Measurements from ENCODE around the gene OSTM1. TPM values are rescaled to one million over a fixed set of nuclear protein-coding genes. Genes with fewer than 3 reads are reported as not detected.

Gene OSTM1
- polyA plus RNA-seq (2012; ENCODE audit: missing spikeins) = 10.3 TPM

- TF ChIP-seq POLR2AphosphoS5 (IDR thresholded peaks at IDR 0.05; ENCODE audit: low read depth, low read length) = peak; percentile 50; the same call in 1 of the 2 replicates
- TF ChIP-seq POLR2A (IDR thresholded peaks at IDR 0.05; ENCODE audit: low read depth, low read length) = peak; percentile 75; the same call in 1 of the 2 replicates
- peak; percentile 44; the same call in 1 of the 2 replicates for TF ChIP-seq TAF1 (IDR thresholded peaks at IDR 0.05; ENCODE audit: borderline replicate concordance, low read depth, low read length)
- FAIRE-seq (peak; percentile 98), DNase-seq (ENCODE audit: insufficient read length) (peak; percentile 97)
These were observed at the start of gene OSTM1 for GRCh38 chr6:108074359-108075144. Gene OSTM1, minus strand, starts transcription at chr6:108074741. Its CDS starts 90 bp downstream, at chr6:108074651.

- no peak for DNase-seq (ENCODE audit: insufficient read length)
- FAIRE-seq = no peak
- TF ChIP-seq POLR2AphosphoS5 (IDR thresholded peaks at IDR 0.05; ENCODE audit: low read depth, low read length) (no peak), TAF1 (IDR thresholded peaks at IDR 0.05; ENCODE audit: borderline replicate concordance, low read depth, low read length) (no peak), POLR2A (IDR thresholded peaks at IDR 0.05; ENCODE audit: low read depth, low read length) (no peak)
These were observed 49.4 kb upstream of the OSTM1 start for GRCh38 chr6:108123946-108124345.

DNA sequence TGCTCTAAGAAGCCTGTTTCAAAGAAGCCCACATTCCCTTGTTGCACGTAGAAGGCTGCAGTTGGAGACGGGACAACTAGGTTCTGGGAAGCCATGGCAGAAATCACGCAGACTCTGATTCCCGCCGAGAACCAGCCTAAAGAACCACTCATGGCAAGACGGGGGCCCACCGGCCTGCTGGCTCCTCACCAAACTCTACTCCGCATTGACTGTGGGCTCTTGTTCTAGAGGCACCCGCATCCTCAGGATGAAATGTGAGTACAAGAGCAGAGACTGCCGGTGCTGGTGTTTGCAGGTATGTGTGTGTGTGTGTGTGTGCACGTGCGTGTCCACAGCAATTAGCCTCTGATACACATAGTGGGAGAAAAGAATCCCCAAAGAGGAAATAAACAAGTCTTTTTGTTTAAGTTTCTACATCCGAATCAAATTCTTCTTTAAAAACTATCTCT, 49.0 kb upstream of the OSTM1 start:
- DNase-seq (ENCODE audit: insufficient read length) = no peak
- TF ChIP-seq POLR2AphosphoS5 (IDR thresholded peaks at IDR 0.05; ENCODE audit: low read depth, low read length) = no peak
- no peak for TF ChIP-seq POLR2A (IDR thresholded peaks at IDR 0.05; ENCODE audit: low read depth, low read length)
- no peak for TF ChIP-seq TAF1 (IDR thresholded peaks at IDR 0.05; ENCODE audit: borderline replicate concordance, low read depth, low read length)
- no peak for FAIRE-seq

- FAIRE-seq = no peak
- TF ChIP-seq POLR2A (IDR thresholded peaks at IDR 0.05; ENCODE audit: low read depth, low read length) (no peak), POLR2AphosphoS5 (IDR thresholded peaks at IDR 0.05; ENCODE audit: low read depth, low read length) (no peak), TAF1 (IDR thresholded peaks at IDR 0.05; ENCODE audit: borderline replicate concordance, low read depth, low read length) (no peak)
- DNase-seq (ENCODE audit: insufficient read length) = no peak
These were observed 47.1 kb upstream of the OSTM1 start for GRCh38 chr6:108121612-108122011.

GRCh38 chr6:108120311-108120710, 45.8 kb upstream of the OSTM1 start:
- FAIRE-seq (no peak), DNase-seq (ENCODE audit: insufficient read length) (no peak)
- TF ChIP-seq POLR2A (IDR thresholded peaks at IDR 0.05; ENCODE audit: low read depth, low read length) = no peak

DNA sequence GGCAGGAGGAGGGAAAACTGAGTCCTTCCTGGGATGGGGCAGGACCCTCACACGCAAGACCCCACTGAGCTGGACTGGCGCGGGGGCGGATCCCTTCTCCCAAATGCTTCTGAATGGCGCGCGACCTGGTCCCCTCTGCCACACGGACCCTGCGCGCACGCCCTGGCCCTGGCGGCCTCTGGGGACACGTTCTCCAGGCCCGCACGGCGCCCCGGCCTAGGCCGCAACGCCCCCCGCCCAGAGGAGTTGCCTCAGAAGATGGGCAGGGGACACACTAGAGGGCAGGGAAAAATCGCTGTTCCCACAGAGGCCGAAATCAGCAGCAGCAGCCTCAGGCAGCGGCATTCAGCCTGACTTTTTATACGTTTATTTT, 45.2 kb upstream of the OSTM1 start:
- no peak for DNase-seq (ENCODE audit: insufficient read length)
- no peak for TF ChIP-seq TAF1 (IDR thresholded peaks at IDR 0.05; ENCODE audit: borderline replicate concordance, low read depth, low read length)
- no peak for TF ChIP-seq POLR2AphosphoS5 (IDR thresholded peaks at IDR 0.05; ENCODE audit: low read depth, low read length)
- TF ChIP-seq POLR2A (IDR thresholded peaks at IDR 0.05; ENCODE audit: low read depth, low read length) = no peak
- no peak for FAIRE-seq

DNA sequence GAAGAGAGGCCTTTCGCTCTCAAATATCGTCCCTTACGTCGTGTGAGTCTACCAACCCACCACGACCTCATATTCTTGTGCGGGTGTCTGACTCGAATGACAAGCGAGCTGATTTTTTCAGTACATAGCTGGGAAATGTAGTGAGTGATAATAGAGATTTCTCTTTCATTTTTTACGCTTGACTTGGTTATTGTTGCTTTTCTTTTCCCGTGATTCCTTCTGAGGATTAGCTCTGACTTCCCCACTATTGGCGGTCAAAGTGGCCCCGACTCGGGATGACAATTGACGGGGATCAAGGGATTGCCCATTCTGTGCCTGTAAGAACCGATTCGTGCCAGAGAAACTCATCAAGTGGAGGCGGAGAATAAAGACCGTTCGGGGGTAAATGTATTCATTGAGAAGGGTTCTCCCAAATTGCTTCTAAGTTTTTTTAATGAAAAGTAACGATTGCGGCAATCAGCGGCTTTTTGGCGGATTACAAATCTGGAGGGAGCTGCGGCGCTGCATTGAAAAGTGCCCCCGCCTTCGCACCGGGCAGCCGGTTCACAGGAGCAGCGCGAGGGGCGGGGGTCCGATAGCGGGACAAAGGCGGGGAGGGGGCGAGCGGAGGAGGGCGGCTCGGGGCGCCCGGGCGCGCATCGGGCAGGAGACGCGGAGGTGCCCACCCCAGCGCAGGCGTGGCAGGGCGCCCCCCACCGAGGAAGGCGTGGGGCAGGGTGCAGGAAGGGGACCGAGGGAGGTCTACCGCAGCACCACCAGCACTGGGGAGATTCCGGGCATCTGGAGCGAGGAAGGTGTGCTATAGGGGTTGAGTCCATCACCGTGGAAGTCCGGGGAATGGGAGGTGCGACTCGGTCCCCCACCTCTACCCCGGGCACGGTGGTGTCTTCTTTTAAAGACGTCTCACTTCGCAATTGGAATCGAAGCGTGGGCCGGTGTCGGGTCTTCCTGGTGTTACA, 44.5 kb upstream of the OSTM1 start:
- DNase-seq (ENCODE audit: insufficient read length) (no peak), FAIRE-seq (no peak)
- no peak for TF ChIP-seq POLR2AphosphoS5 (IDR thresholded peaks at IDR 0.05; ENCODE audit: low read depth, low read length)
- TF ChIP-seq TAF1 (IDR thresholded peaks at IDR 0.05; ENCODE audit: borderline replicate concordance, low read depth, low read length) = no peak
- TF ChIP-seq POLR2A (IDR thresholded peaks at IDR 0.05; ENCODE audit: low read depth, low read length) = no peak

DNA sequence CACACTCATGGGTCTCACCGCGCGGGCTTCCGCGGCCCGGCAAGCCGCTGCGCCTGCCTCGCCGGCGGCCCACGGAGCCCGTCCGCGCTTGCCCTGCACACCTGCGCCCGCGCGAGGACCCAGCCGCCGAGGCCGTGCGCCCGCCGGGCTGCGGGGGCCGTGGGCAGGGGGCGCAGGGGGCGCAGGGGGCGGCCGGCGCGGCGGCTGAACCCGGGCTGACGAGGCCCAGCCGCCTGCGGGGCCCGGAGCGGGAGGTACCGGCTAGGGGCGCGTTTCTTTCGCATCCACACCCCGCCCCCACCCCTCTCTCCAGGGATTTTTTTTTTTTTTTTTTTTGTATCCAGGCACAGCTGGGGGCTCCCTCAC, 43.8 kb upstream of the OSTM1 start:
- no peak for TF ChIP-seq TAF1 (IDR thresholded peaks at IDR 0.05; ENCODE audit: borderline replicate concordance, low read depth, low read length)
- TF ChIP-seq POLR2A (IDR thresholded peaks at IDR 0.05; ENCODE audit: low read depth, low read length) = no peak
- no peak for TF ChIP-seq POLR2AphosphoS5 (IDR thresholded peaks at IDR 0.05; ENCODE audit: low read depth, low read length)
- FAIRE-seq = no peak
- no peak for DNase-seq (ENCODE audit: insufficient read length)

GRCh38 chr6:108117427-108118358, 43.2 kb upstream of the OSTM1 start:
- DNase-seq (ENCODE audit: insufficient read length) (no peak), FAIRE-seq (no peak)
- TF ChIP-seq TAF1 (IDR thresholded peaks at IDR 0.05; ENCODE audit: borderline replicate concordance, low read depth, low read length) = no peak
- no peak for TF ChIP-seq POLR2A (IDR thresholded peaks at IDR 0.05; ENCODE audit: low read depth, low read length)
- TF ChIP-seq POLR2AphosphoS5 (IDR thresholded peaks at IDR 0.05; ENCODE audit: low read depth, low read length) = no peak

DNA sequence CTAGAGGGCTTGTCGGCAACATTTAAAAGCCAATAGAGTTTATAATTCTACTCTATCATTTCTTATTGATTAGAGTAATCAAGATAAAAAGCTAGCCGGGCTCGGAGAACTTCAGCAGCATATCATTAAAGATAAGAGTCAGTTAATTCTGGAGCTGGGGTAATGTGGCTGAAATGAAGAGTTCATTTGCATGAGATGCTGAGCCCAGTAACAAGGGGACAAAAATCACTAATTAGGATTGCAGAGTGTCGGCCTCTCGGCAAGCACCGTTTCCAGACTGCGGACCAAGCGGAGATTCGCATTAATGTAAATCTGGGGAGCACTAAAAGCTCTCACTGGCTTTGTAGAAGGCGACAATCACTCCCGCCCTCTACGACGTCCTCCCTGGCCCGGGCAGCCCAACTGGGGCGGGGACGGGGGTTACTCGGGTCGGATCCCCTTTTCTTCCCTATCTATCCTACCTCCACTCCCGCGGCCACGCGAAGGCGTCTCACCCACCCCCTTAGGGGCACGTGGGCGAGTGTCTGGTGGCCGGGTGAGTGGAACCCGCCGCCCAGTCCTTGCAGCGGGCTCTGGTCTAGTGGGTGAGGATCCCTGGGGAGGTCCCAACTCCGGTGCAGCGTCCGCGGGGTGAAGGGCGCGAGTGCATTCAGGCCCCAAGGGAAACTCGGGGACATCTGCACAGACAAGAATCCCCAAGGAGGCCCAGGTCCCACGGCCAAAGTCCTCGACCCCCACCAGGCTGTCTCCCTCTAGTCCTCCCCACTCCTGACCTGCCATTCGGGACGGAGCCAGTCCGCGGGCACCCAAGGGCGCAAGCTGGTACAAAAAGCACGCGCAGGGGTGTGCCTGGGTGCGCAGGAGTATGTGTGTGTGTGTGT, 42.2 kb upstream of the OSTM1 start:
- TF ChIP-seq POLR2AphosphoS5 (IDR thresholded peaks at IDR 0.05; ENCODE audit: low read depth, low read length) (no peak), POLR2A (IDR thresholded peaks at IDR 0.05; ENCODE audit: low read depth, low read length) (no peak), TAF1 (IDR thresholded peaks at IDR 0.05; ENCODE audit: borderline replicate concordance, low read depth, low read length) (no peak)
- FAIRE-seq = no peak
- DNase-seq (ENCODE audit: insufficient read length) = no peak

All from GM12892 (cell line).